GM12878 (cell line): Measurements from ENCODE around the gene NCKAP5. TPM values are rescaled to one million over a fixed set of nuclear protein-coding genes. Genes with fewer than 3 reads are reported as not detected.

ENCODE experiments used
- ATAC-seq: fragments of 200-7000 bp; cut with Tn5 transposase; 3 replicates; pipeline ENCODE4 v1.9.1; 2020; ENCODE audit warnings: mild to moderate bottlenecking, moderate library complexity
- BruUV-seq: library from RNA; stranded (reverse); fragments of 400-500 nt; replicated peaks from 2 replicates; lab custom pipeline; 2021; lab: Mats Ljungman, UMichigan
- CTCF ChIA-PET: fragments of 300-600 bp; sonication (Branson Sonifier 250); formaldehyde crosslinking; extraction: SDS; loops from one replicate; lab custom pipeline; 2021; ENCODE audit warnings: inconsistent platforms; lab: Yijun Ruan, JAX
- POLR2A ChIA-PET: fragments of 350-600 bp; formaldehyde crosslinking; extraction: SDS; loops from one replicate; lab custom pipeline; 2021; ENCODE audit warnings: inconsistent platforms; lab: Charles Lee
- RAD21 ChIA-PET: fragments of 300-600 bp; sonication (Branson Sonifier 250); formaldehyde crosslinking; loops from one replicate; lab custom pipeline; 2023; ENCODE audit warnings: antibody characterized with exemption; ENCODE audit not compliant: unreplicated experiment; lab: Charles Lee
- SMC1A ChIA-PET: fragments of 300-600 bp; sonication (Branson Sonifier 250); formaldehyde crosslinking; loops from one replicate; lab custom pipeline; 2023; ENCODE audit not compliant: unreplicated experiment, uncharacterized antibody; lab: Charles Lee
- DNase-seq: peaks from one replicate; pipeline ENCODE4 v3.0.0-alpha.2; 2011; ENCODE audit warnings: low read depth, low spot score
- FAIRE-seq: peaks from 3 replicates; lab custom pipeline; 2011; peaks lifted over from hg19 to GRCh38; lab: Jason Lieb, UNC
- H2AFZ ChIP-seq: 2 replicates; pipeline ENCODE4 v1.6.0; 2011; ENCODE audit warnings: low read depth, low read length, control low read depth; ENCODE audit not compliant: control insufficient read depth
- H3K27ac ChIP-seq: 2 replicates; pipeline ENCODE4 v1.5.1; 2011; ENCODE audit warnings: control low read depth; ENCODE audit not compliant: control insufficient read depth, insufficient read depth
- H3K27me3 ChIP-seq, 2 experiments: replicated peaks in 1 of 2; 2 replicates each; pipeline versions ENCODE4 v1.6.0 to v1.6.1; 2011; ENCODE audit warnings: low read length in 1 of 2; ENCODE audit not compliant: control insufficient read depth in 2 of 2, insufficient read depth in 2 of 2
- H3K36me3 ChIP-seq, 2 experiments: 2 replicates each; pipeline ENCODE4 v1.5.1; 2011; ENCODE audit warnings: low read length in 1 of 2; ENCODE audit not compliant: control insufficient read depth in 2 of 2, insufficient read depth in 2 of 2
- H3K4me1 ChIP-seq: 2 replicates; pipeline ENCODE4 v1.6.1; 2011; ENCODE audit warnings: mild to moderate bottlenecking, low read length, moderate library complexity, mixed read lengths; ENCODE audit not compliant: control insufficient read depth, insufficient read depth
- H3K4me2 ChIP-seq: 2 replicates; pipeline ENCODE4 v1.6.0; 2011; ENCODE audit warnings: control low read depth; ENCODE audit not compliant: control insufficient read depth, insufficient read depth
- H3K4me3 ChIP-seq: fragments of 200-600 bp; sonication (generic); 2 replicates; pipeline ENCODE4 v1.5.1; 2016
- H3K79me2 ChIP-seq: 2 replicates; pipeline ENCODE4 v1.6.0; 2011; ENCODE audit warnings: low read length; ENCODE audit not compliant: control insufficient read depth, insufficient read depth
- H3K9ac ChIP-seq: 2 replicates; pipeline ENCODE4 v1.8.0; 2011; ENCODE audit warnings: low read length, control low read depth, mixed read lengths; ENCODE audit not compliant: control insufficient read depth, insufficient read depth
- H3K9me3 ChIP-seq: replicated peaks from 3 replicates; pipeline ENCODE4 v1.5.1; 2011; ENCODE audit warnings: mild to moderate bottlenecking, low read length; ENCODE audit not compliant: control insufficient read depth, insufficient read depth
- H4K20me1 ChIP-seq: 2 replicates; pipeline ENCODE4 v1.6.0; 2011; ENCODE audit not compliant: control insufficient read depth, insufficient read depth
- CBX5 ChIP-seq: sonication (generic); IDR thresholded peaks from 2 replicates; pipeline ENCODE4 v1.6.1; 2016; ENCODE audit warnings: low read depth, moderate library complexity, mild to moderate bottlenecking, inconsistent platforms
- HDAC2 ChIP-seq: fragments of 200-600 bp; sonication (generic); IDR thresholded peaks from 2 replicates; pipeline ENCODE4 v1.6.1; 2017
- HSF1 ChIP-seq: fragments of 150-350 bp; IDR thresholded peaks from 2 replicates; pipeline ENCODE4 v1.6.1; 2014; ENCODE audit warnings: mild to moderate bottlenecking, low read depth, low read length
- MTA2 ChIP-seq: fragments of 450-650 bp; IDR thresholded peaks from 2 replicates; pipeline ENCODE4 v1.6.1; 2016; ENCODE audit warnings: low read depth, mild to moderate bottlenecking, moderate library complexity
- MYC ChIP-seq: IDR thresholded peaks from 2 replicates; pipeline ENCODE4 v1.6.1; 2011; ENCODE audit warnings: mild to moderate bottlenecking, low read length, moderate library complexity, inconsistent platforms; ENCODE audit not compliant: insufficient read depth, insufficient replicate concordance, insufficient read length, severe bottlenecking
- NFYA ChIP-seq: IDR thresholded peaks from 2 replicates; pipeline ENCODE4 v1.6.1; 2011; ENCODE audit warnings: low read depth, mild to moderate bottlenecking, low read length, improper control_type of control experiment, borderline replicate concordance
- NR2C2 ChIP-seq: IDR thresholded peaks from 2 replicates; pipeline ENCODE4 v1.6.1; 2011; ENCODE audit warnings: borderline replicate concordance, low read depth; ENCODE audit not compliant: control insufficient read depth, insufficient read length
- RAD21 ChIP-seq: IDR thresholded peaks from 2 replicates; pipeline ENCODE4 v1.6.1; 2011; ENCODE audit warnings: mild to moderate bottlenecking, low read depth, low read length, moderate library complexity; ENCODE audit not compliant: insufficient read depth
- RB1 ChIP-seq: fragments of 450-650 bp; formaldehyde crosslinking; IDR thresholded peaks from 2 replicates; pipeline ENCODE4 v1.6.1; 2017; ENCODE audit warnings: mild to moderate bottlenecking, borderline replicate concordance
- SREBF2 ChIP-seq: IDR thresholded peaks from 2 replicates; pipeline ENCODE4 v1.6.1; 2012; ENCODE audit warnings: mild to moderate bottlenecking, low read length
- TARDBP ChIP-seq: IDR thresholded peaks from 2 replicates; pipeline ENCODE4 v1.6.1; 2016; ENCODE audit warnings: borderline replicate concordance
- TCF7 ChIP-seq: IDR thresholded peaks from 2 replicates; pipeline ENCODE4 v1.6.1; 2014; ENCODE audit warnings: antibody characterized with exemption, borderline replicate concordance
- YBX1 ChIP-seq: fragments of 450-650 bp; IDR thresholded peaks from 2 replicates; pipeline ENCODE4 v1.6.1; 2016; ENCODE audit warnings: antibody characterized with exemption
- ZBED1 ChIP-seq: IDR thresholded peaks from 2 replicates; pipeline ENCODE4 v1.6.1; 2016; ENCODE audit warnings: borderline replicate concordance
- ZNF622 ChIP-seq: fragments of 450-650 bp; IDR thresholded peaks from 2 replicates; pipeline ENCODE4 v1.6.1; 2017; ENCODE audit warnings: mild to moderate bottlenecking, inconsistent platforms
- WGBS: methylation state at CpG from one replicate; pipeline ENCODE4 v1.1.6; 2016; ENCODE audit warnings: low lambda C conversion rate; ENCODE audit not compliant: insufficient replicate concordance, insufficient coverage; ENCODE audit errors: missing lambda C conversion rate; 5-methylcytosine and 5-hydroxymethylcytosine counted together
- in situ Hi-C: fragments of 300-500 bp; cut with MboI; formaldehyde crosslinking; loops from 9 replicates; pipeline ENCODE4 v1.14.3; 2018; ENCODE audit warnings: mixed read lengths
- intact Hi-C: fragments of 100-400 bp; cut with micrococcal nuclease; formaldehyde crosslinking; loops from one replicate; pipeline ENCODE4 v1.14.2; 2022; ENCODE audit not compliant: unreplicated experiment
- polyA plus RNA-seq, 11 experiments: library from polyadenylated mRNA; depleted of rRNA in 4 of 11; unstranded in 6 of 11; stranded (reverse) in 5 of 11; fragments of >200 nt; fragmentation: Nextera tagmentation in 4 of 11; fragmentation: Illumina TruSeq in 1 of 11; extraction: Ambion mirVana in 4 of 11; extraction: Trizol in 1 of 11; gene quantifications; 1 replicate in 1 of 11; 2 replicates in 10 of 11; pipeline versions ENCODE4 v1.2.1 to v1.2.3, GENCODE V29; 2011 to 2016; ENCODE audit warnings: inconsistent platforms in 2 of 11, missing spikeins in 2 of 11, low read depth in 1 of 11
- total RNA-seq, 4 experiments: library from RNA; depleted of rRNA in 3 of 4; stranded (reverse); fragments of >200 nt in 3 of 4; fragmentation: Illumina TruSeq in 1 of 4; extraction: Trizol in 1 of 4; gene quantifications; 2 replicates each; pipeline versions ENCODE4 v1.2.1 to v1.2.3, GENCODE V29; 2013 to 2021
- TF ChIP-seq, protein P1 (sequence below): fragments of 450-650 bp; IDR thresholded peaks from 2 replicates; pipeline ENCODE4 v1.6.1; 2016; ENCODE audit warnings: mild to moderate bottlenecking, moderate library complexity, borderline replicate concordance

NCKAP5 gene
- total and polyA plus RNA-seq, 10 of the 15 experiments (the other 5 are each of a cell fraction or from before 2014, with no cell fraction given) = 0.06 to 0.44 (median 0.16) TPM

- no peak for TF ChIP-seq MTA2
- no peak for TF ChIP-seq NR2C2
- no peak for TF ChIP-seq SREBF2
- TF ChIP-seq YBX1 = no peak
- TF ChIP-seq HSF1 = no peak
- no peak for TF ChIP-seq HDAC2
- TF ChIP-seq MYC = no peak
- TF ChIP-seq ZNF622 = no peak
- no peak for TF ChIP-seq RAD21
Measured at GRCh38 chr2:133061874-133062593, 506.2 kb downstream of the NCKAP5 start (continued).

DNA sequence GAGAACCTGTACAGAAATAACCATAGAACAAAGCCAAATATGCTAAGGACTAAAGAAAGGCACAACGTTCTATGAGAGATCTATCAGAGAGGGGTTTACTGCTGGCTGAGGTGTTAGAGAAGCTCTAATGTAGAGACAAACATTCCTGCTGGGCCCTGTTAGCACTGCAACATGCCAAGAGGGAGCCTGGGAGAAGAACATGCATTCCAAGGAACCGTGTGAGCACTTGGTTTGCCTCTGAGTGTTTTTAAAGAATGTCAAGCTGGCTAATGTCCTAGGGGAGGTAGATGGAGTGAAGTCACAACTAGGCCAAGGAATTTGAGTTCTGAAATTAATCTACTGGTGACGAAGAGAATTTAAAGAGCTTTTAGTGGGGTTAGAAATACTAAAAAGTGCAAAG is 514.0 kb downstream of the NCKAP5 start:
- ChIA-PET POLR2A (no interaction called here), SMC1A (no interaction called here), CTCF (no interaction called here), RAD21 (no interaction called here)
- Histone ChIP-seq H3K27me3 (no peaks in the 10 kb centered on the region), H4K20me1 (no peaks in the 10 kb centered on the region), H3K79me2 (no peaks in the 10 kb centered on the region), H2AFZ (no peak overlapping the region), H3K36me3 (no peaks in the 10 kb centered on the region), H3K4me1 (no peaks in the 10 kb centered on the region), H3K4me3 (no peak overlapping the region), H3K27ac (no peak overlapping the region), H3K4me2 (no peak overlapping the region), H3K9ac (no peak overlapping the region), H3K9me3 (no peaks in the 10 kb centered on the region)
- intact Hi-C loops = no loop called here
- no TSS peak for BruUV-seq
- ATAC-seq (no peak), DNase-seq (no peak), FAIRE-seq (no peak)
- 15% methylated on average over 3 of the region's 3 CpGs for WGBS
- in situ Hi-C loops = no loop called here
- TF ChIP-seq TCF7 (no peak), ZBED1 (no peak), RB1 (no peak), TARDBP (no peak), NFYA (no peak), CBX5 (no peak), NR2C2 (no peak)
- TF ChIP-seq, protein P1, sequence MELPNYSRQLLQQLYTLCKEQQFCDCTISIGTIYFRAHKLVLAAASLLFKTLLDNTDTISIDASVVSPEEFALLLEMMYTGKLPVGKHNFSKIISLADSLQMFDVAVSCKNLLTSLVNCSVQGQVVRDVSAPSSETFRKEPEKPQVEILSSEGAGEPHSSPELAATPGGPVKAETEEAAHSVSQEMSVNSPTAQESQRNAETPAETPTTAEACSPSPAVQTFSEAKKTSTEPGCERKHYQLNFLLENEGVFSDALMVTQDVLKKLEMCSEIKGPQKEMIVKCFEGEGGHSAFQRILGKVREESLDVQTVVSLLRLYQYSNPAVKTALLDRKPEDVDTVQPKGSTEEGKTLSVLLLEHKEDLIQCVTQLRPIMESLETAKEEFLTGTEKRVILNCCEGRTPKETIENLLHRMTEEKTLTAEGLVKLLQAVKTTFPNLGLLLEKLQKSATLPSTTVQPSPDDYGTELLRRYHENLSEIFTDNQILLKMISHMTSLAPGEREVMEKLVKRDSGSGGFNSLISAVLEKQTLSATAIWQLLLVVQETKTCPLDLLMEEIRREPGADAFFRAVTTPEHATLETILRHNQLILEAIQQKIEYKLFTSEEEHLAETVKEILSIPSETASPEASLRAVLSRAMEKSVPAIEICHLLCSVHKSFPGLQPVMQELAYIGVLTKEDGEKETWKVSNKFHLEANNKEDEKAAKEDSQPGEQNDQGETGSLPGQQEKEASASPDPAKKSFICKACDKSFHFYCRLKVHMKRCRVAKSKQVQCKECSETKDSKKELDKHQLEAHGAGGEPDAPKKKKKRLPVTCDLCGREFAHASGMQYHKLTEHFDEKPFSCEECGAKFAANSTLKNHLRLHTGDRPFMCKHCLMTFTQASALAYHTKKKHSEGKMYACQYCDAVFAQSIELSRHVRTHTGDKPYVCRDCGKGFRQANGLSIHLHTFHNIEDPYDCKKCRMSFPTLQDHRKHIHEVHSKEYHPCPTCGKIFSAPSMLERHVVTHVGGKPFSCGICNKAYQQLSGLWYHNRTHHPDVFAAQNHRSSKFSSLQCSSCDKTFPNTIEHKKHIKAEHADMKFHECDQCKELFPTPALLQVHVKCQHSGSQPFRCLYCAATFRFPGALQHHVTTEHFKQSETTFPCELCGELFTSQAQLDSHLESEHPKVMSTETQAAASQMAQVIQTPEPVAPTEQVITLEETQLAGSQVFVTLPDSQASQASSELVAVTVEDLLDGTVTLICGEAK = no peak
